HepG2 (cell line): ENCODE measurements around the gene DOCK4. TPM values are rescaled to one million over a fixed set of nuclear protein-coding genes. Genes with fewer than 3 reads are reported as not detected.

Experiments
- EP300 ChIP-seq, 3 experiments: sonication (generic) in 1 of 3; formaldehyde crosslinking in 1 of 3; IDR thresholded peaks; 2 replicates each; pipeline versions ENCODE4 v1.5.1 to v1.6.1; 2011 to 2020; ENCODE audit warnings: low read depth in 2 of 3, low read length in 2 of 3, borderline replicate concordance in 1 of 3, improper control_type of control experiment in 1 of 3, mild to moderate bottlenecking in 1 of 3, missing genetic modification reagents in 1 of 3, moderate library complexity in 1 of 3
- HNF4A ChIP-seq: sonication (generic); formaldehyde crosslinking; IDR thresholded peaks from 2 replicates; pipeline ENCODE4 v1.4.0; 2020; ENCODE audit warnings: missing genetic modification reagents
- KLF6 ChIP-seq: IDR thresholded peaks from 2 replicates; pipeline ENCODE4 v1.8.0; 2016; ENCODE audit warnings: missing biosample characterization, missing genetic modification reagents
- RBM39 ChIP-seq: fragments of 200-400 bp; formaldehyde crosslinking; IDR thresholded peaks from one replicate; pipeline ENCODE4 v1.6.1; 2018; ENCODE audit warnings: antibody characterized with exemption, mild to moderate bottlenecking, low read depth, low read length; ENCODE audit not compliant: poor library complexity, severe bottlenecking
- ZIK1 ChIP-seq: sonication (generic); formaldehyde crosslinking; IDR thresholded peaks from 2 replicates; pipeline ENCODE4 v1.5.0; 2020; ENCODE audit warnings: mild to moderate bottlenecking, low read depth, missing genetic modification reagents, borderline replicate concordance
- ZNF24 ChIP-seq: fragments of 450-650 bp; IDR thresholded peaks from 2 replicates; pipeline ENCODE4 v1.6.1; 2017; ENCODE audit warnings: antibody characterized with exemption, mild to moderate bottlenecking
- ZNF83 ChIP-seq: sonication (generic); formaldehyde crosslinking; IDR thresholded peaks from 2 replicates; pipeline ENCODE4 v1.4.0; 2020; ENCODE audit warnings: missing genetic modification reagents, mild to moderate bottlenecking, borderline replicate concordance
- polyA plus RNA-seq, 8 experiments: library from polyadenylated mRNA; depleted of rRNA in 3 of 8; stranded (reverse) in 7 of 8; unstranded in 1 of 8; fragments of >200 nt; fragmentation: Illumina TruSeq in 4 of 8; extraction: Trizol in 4 of 8; gene quantifications; 2 replicates each; pipeline versions ENCODE4 v1.2.1 to v1.2.3, GENCODE V29; 2011 to 2016; ENCODE audit warnings: low read depth in 4 of 8, missing spikeins in 1 of 8, mixed read lengths in 1 of 8; ENCODE audit not compliant: insufficient read depth in 1 of 8
- total RNA-seq, 5 experiments: library from RNA; depleted of rRNA; stranded (reverse); fragments of >200 nt; fragmentation: Illumina TruSeq; extraction: Trizol; gene quantifications; 2 replicates each; pipeline ENCODE4 v1.2.3, GENCODE V29; 2016; ENCODE audit warnings: low read depth in 1 of 5
- TF ChIP-seq, protein P1 (sequence below): sonication (generic); formaldehyde crosslinking; IDR thresholded peaks from 2 replicates; pipeline ENCODE4 v1.5.0; 2020; ENCODE audit warnings: mild to moderate bottlenecking, missing genetic modification reagents, borderline replicate concordance
- TF ChIP-seq, protein P2 (sequence below): sonication (generic); formaldehyde crosslinking; IDR thresholded peaks from 2 replicates; pipeline ENCODE4 v1.4.0; 2020; ENCODE audit warnings: missing genetic modification reagents
- TF ChIP-seq, protein P3 (sequence below): IDR thresholded peaks from 2 replicates; pipeline ENCODE4 v1.6.1; 2012; ENCODE audit warnings: low read depth, low read length, improper control_type of control experiment
- TF ChIP-seq, protein P4 (sequence below): sonication (generic); formaldehyde crosslinking; IDR thresholded peaks from 2 replicates; pipeline ENCODE4 v1.4.0; 2020; ENCODE audit warnings: low read depth, missing genetic modification reagents
- TF ChIP-seq, protein P5 (sequence below): IDR thresholded peaks from 2 replicates; pipeline ENCODE4 v1.6.1; 2016

Gene DOCK4
- total and polyA plus RNA-seq, 2 of the 13 experiments (the other 11 are each of a cell fraction or from before 2014, with no cell fraction given): 13.5 to 17.4 TPM

DNA sequence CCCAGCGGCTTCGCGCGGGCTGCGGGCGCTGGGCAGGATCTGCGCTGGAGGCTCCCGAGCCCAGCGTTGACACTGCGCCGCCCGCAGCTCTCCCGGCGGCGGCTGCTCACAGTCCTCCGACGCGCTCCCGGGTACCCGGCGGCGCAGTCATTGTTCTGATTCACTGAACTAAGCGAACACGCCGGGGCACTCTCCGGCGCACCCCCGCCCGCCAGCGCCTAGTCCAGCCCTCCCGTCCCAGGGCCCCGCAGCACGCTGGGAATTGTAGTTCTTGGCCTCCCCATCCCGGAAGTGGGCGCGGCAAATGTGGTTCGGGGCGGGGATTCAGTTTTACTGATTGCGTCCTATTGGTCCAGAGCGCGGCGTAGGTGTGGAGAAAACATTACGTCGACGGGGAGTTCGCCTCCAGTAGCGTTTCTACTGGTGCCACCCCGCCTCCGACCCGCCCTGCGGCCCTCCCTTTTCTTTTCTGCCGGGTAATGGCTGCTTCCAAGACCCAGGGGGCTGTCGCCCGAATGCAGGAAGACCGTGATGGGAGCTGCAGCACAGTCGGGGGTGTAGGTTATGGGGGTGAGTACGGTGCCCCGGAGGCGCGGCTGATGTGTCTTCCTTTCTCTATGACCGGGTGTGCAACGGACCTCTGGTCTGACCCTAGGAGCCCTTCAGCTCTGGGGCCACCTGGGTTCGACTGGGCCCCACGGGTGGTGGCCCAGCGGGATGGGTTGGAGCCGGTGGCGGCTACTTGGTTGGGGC is at the start of gene DOCK4, which contains the start of gene ZNF277 (continued):
- TF ChIP-seq RBM39: no peak
- TF ChIP-seq, protein P1, sequence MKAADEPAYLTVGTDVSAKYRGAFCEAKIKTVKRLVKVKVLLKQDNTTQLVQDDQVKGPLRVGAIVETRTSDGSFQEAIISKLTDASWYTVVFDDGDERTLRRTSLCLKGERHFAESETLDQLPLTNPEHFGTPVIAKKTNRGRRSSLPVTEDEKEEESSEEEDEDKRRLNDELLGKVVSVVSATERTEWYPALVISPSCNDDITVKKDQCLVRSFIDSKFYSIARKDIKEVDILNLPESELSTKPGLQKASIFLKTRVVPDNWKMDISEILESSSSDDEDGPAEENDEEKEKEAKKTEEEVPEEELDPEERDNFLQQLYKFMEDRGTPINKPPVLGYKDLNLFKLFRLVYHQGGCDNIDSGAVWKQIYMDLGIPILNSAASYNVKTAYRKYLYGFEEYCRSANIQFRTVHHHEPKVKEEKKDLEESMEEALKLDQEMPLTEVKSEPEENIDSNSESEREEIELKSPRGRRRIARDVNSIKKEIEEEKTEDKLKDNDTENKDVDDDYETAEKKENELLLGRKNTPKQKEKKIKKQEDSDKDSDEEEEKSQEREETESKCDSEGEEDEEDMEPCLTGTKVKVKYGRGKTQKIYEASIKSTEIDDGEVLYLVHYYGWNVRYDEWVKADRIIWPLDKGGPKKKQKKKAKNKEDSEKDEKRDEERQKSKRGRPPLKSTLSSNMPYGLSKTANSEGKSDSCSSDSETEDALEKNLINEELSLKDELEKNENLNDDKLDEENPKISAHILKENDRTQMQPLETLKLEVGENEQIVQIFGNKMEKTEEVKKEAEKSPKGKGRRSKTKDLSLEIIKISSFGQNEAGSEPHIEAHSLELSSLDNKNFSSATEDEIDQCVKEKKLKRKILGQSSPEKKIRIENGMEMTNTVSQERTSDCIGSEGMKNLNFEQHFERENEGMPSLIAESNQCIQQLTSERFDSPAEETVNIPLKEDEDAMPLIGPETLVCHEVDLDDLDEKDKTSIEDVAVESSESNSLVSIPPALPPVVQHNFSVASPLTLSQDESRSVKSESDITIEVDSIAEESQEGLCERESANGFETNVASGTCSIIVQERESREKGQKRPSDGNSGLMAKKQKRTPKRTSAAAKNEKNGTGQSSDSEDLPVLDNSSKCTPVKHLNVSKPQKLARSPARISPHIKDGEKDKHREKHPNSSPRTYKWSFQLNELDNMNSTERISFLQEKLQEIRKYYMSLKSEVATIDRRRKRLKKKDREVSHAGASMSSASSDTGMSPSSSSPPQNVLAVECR (CRISPR knock-in tag): peak; percentile 81; the same call in 1 of the 2 replicates
- TF ChIP-seq, protein P2, sequence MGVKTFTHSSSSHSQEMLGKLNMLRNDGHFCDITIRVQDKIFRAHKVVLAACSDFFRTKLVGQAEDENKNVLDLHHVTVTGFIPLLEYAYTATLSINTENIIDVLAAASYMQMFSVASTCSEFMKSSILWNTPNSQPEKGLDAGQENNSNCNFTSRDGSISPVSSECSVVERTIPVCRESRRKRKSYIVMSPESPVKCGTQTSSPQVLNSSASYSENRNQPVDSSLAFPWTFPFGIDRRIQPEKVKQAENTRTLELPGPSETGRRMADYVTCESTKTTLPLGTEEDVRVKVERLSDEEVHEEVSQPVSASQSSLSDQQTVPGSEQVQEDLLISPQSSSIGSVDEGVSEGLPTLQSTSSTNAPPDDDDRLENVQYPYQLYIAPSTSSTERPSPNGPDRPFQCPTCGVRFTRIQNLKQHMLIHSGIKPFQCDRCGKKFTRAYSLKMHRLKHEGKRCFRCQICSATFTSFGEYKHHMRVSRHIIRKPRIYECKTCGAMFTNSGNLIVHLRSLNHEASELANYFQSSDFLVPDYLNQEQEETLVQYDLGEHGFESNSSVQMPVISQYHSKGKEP: 0 out of 2 replicates have a peak, but pooled peaks have one; percentile 42
- TF ChIP-seq, protein P3, sequence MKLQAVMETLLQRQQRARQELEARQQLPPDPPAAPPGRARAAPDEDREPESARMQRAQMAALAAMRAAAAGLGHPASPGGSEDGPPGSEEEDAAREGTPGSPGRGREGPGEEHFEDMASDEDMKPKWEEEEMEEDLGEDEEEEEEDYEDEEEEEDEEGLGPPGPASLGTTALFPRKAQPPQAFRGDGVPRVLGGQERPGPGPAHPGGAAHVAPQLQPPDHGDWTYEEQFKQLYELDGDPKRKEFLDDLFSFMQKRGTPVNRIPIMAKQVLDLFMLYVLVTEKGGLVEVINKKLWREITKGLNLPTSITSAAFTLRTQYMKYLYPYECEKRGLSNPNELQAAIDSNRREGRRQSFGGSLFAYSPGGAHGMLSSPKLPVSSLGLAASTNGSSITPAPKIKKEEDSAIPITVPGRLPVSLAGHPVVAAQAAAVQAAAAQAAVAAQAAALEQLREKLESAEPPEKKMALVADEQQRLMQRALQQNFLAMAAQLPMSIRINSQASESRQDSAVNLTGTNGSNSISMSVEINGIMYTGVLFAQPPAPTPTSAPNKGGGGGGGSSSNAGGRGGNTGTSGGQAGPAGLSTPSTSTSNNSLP: no peak
- TF ChIP-seq, protein P4, sequence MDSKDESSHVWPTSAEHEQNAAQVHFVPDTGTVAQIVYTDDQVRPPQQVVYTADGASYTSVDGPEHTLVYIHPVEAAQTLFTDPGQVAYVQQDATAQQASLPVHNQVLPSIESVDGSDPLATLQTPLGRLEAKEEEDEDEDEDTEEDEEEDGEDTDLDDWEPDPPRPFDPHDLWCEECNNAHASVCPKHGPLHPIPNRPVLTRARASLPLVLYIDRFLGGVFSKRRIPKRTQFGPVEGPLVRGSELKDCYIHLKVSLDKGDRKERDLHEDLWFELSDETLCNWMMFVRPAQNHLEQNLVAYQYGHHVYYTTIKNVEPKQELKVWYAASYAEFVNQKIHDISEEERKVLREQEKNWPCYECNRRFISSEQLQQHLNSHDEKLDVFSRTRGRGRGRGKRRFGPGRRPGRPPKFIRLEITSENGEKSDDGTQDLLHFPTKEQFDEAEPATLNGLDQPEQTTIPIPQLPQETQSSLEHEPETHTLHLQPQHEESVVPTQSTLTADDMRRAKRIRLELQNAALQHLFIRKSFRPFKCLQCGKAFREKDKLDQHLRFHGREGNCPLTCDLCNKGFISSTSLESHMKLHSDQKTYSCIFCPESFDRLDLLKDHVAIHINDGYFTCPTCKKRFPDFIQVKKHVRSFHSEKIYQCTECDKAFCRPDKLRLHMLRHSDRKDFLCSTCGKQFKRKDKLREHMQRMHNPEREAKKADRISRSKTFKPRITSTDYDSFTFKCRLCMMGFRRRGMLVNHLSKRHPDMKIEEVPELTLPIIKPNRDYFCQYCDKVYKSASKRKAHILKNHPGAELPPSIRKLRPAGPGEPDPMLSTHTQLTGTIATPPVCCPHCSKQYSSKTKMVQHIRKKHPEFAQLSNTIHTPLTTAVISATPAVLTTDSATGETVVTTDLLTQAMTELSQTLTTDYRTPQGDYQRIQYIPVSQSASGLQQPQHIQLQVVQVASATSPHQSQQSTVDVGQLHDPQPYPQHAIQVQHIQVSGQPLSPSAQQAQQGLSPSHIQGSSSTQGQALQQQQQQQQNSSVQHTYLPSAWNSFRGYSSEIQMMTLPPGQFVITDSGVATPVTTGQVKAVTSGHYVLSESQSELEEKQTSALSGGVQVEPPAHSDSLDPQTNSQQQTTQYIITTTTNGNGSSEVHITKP (CRISPR knock-in tag): peak; percentile 98
- no peak for TF ChIP-seq ZNF24
- peak in 1 of 2 experiments; percentile 31; a peak in 1 of 4 replicates for TF ChIP-seq EP300 (IDR thresholded peaks at IDR 0.05; ENCODE audit: low read depth in 2 of 2, low read length in 2 of 2)
- TF ChIP-seq EP300 (CRISPR knock-in tag; IDR thresholded peaks at IDR 0.05; ENCODE audit: borderline replicate concordance): no peak
- TF ChIP-seq ZIK1 (CRISPR knock-in tag): no peak
- TF ChIP-seq HNF4A (CRISPR knock-in tag): 0 out of 2 replicates have a peak, but pooled peaks have one; percentile 3
- no peak; the same call in 1 of the 2 replicates for TF ChIP-seq ZNF83
- TF ChIP-seq, protein P5, sequence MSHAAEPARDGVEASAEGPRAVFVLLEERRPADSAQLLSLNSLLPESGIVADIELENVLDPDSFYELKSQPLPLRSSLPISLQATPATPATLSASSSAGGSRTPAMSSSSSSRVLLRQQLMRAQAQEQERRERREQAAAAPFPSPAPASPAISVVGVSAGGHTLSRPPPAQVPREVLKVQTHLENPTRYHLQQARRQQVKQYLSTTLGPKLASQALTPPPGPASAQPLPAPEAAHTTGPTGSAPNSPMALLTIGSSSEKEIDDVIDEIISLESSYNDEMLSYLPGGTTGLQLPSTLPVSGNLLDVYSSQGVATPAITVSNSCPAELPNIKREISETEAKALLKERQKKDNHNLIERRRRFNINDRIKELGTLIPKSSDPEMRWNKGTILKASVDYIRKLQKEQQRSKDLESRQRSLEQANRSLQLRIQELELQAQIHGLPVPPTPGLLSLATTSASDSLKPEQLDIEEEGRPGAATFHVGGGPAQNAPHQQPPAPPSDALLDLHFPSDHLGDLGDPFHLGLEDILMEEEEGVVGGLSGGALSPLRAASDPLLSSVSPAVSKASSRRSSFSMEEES (CRISPR knock-in tag): no peak
- peak; percentile 52; the same call in 1 of the 2 replicates for TF ChIP-seq KLF6 (CRISPR knock-in tag)
